ENCODE measurements around the gene LAPTM5. TPM values are rescaled to one million over a fixed set of nuclear protein-coding genes. Genes with fewer than 3 reads are reported as not detected.

The LAPTM5 gene
- total and polyA plus RNA-seq, 2 of the 8 experiments (the other 6 are each of a cell fraction or from before 2014, with no cell fraction given), result 0.37 to 1.4 TPM

DNA sequence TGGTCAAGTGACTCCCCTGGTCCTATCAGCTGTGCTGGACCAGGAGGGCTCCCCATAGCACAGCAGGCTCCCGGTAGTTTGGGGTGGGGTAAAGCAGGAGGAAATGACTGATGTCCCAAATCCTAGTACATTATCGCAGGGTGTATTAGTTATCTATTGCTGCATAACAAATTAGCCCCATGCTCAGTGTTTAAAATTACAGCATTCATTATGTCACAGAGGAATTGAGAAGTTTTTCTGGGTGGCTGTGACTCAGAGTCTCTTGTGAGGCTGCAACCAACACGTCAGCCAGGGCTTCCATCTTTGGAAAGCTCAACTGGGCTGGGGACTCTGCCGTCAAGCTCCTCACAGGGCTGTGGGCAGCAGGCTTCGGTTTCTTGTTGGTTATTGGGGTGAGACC, 34.3 kb upstream of the LAPTM5 start:
- H3K4ac ChIP-seq (replicated peaks; ENCODE audit: insufficient read length, low read depth, low read length), result no peak overlapping the region

More for the DNA sequence above, 34.3 kb upstream of the LAPTM5 start:
- no peak overlapping the region for H2BK15ac ChIP-seq (ENCODE audit: low read length)
- no peak overlapping the region for H2BK5ac ChIP-seq (ENCODE audit: low read depth, low read length)
- H3K9me3 ChIP-seq (ENCODE audit: insufficient read depth in 2 of 2, low read depth in 1 of 2, low read length in 1 of 2), result no peaks in the 10 kb centered on the region
- no peak overlapping the region for H4K91ac ChIP-seq (replicated peaks; ENCODE audit: insufficient read length, low read length)
- FAIRE-seq (no peak), DNase-seq (ENCODE audit: low read depth in 1 of 2, low spot score in 2 of 2) (no peak)
- H2BK12ac ChIP-seq (ENCODE audit: low read depth, low read length), result no peak overlapping the region
- H3K79me1 ChIP-seq (ENCODE audit: low read depth, low read length), result no peaks in the 10 kb centered on the region
- H2BK120ac ChIP-seq (replicated peaks; ENCODE audit: low read depth, low read length), result no peak overlapping the region
- no peak overlapping the region for H3K4me2 ChIP-seq (ENCODE audit: insufficient read depth in 1 of 2, low read depth in 2 of 2, low read length in 2 of 2)
- no peak overlapping the region for H2BK20ac ChIP-seq (ENCODE audit: low read length)
- CTCF ChIA-PET (ENCODE audit: partially characterized antibody), result interaction anchor here (0.6 to 38.1 kb wide), 7 partner anchors 2 to 593 kb away, joined by 3 to 1519 read pairs (median 4); partner anchors contain the start of gene SDC3
- H3K4me1 ChIP-seq (replicated peaks in 1 of 4; ENCODE audit: control insufficient read depth in 3 of 4, insufficient read depth in 4 of 4, low read length in 3 of 4), result no peaks in the 10 kb centered on the region; a peak in 1 of 7 replicates
- POLR2A ChIA-PET (ENCODE audit: partially characterized antibody), result interaction anchor here (1.7 kb wide), 1 partner anchor 9 kb away, joined by 6 read pairs; no protein-coding TSS in a partner anchor
- no peak overlapping the region for H2AFZ ChIP-seq (ENCODE audit: low read length)
- H2AK5ac ChIP-seq (ENCODE audit: low read depth, low read length), result no peak overlapping the region
- H3K4me3 ChIP-seq (ENCODE audit: extremely low read depth in 1 of 4, insufficient read depth in 2 of 4, low read depth in 3 of 4, low read length in 4 of 4), result no peak overlapping the region
- H3K27ac ChIP-seq (ENCODE audit: low read depth, low read length), result no peak overlapping the region
- no peaks in the 10 kb centered on the region for H4K20me1 ChIP-seq (replicated peaks in 1 of 2; ENCODE audit: control insufficient read depth in 1 of 2, insufficient read depth in 2 of 2, low read length in 2 of 2)
- H3K36me3 ChIP-seq (ENCODE audit: control insufficient read depth in 2 of 4, insufficient read depth in 4 of 4, low read length in 3 of 4), result no peaks in the 10 kb centered on the region
- H3K9ac ChIP-seq (replicated peaks in 1 of 4; ENCODE audit: extremely low read depth in 1 of 4, low read depth in 3 of 4, low read length in 3 of 4), result no peak overlapping the region
- no peak overlapping the region for H3K56ac ChIP-seq (replicated peaks; ENCODE audit: insufficient read length, low read depth, low read length)
- no peak overlapping the region for H3K18ac ChIP-seq (ENCODE audit: extremely low read depth, low read length)
- no peak overlapping the region for H3K14ac ChIP-seq (ENCODE audit: insufficient read length)
- H3K23me2 ChIP-seq (ENCODE audit: low read depth, low read length), result no peaks in the 10 kb centered on the region
- H3K27me3 ChIP-seq (replicated peaks in 1 of 4; ENCODE audit: control insufficient read depth in 3 of 4, extremely low read depth in 1 of 4, insufficient read depth in 3 of 4, low read length in 3 of 4), result peaks cover 0 to 1% (median 0%) of the 10 kb centered on the region in 4 experiments; a peak in 2 of 7 replicates
- H4K5ac ChIP-seq (ENCODE audit: insufficient read length, low read depth, low read length), result no peak overlapping the region
- no peak overlapping the region for H3K23ac ChIP-seq (ENCODE audit: insufficient read length)
- H3K79me2 ChIP-seq (ENCODE audit: control insufficient read depth in 1 of 2, insufficient read depth in 2 of 2, low read length in 2 of 2), result no peaks in the 10 kb centered on the region
- WGBS, 2 experiments (ENCODE audit: extremely low coverage in 1 of 2, insufficient coverage in 1 of 2, insufficient read length in 1 of 2, insufficient replicate concordance in 2 of 2, low coverage in 1 of 2, low lambda C conversion rate in 2 of 2, missing lambda C conversion rate in 1 of 2), result 85% methylated on average over 5 of the region's 5 CpGs; no CpG with 5 or more reads in 1 of the 2 experiments
- no peak for TF ChIP-seq CTBP2 (IDR thresholded peaks at IDR 0.05; ENCODE audit: borderline replicate concordance, insufficient read depth, insufficient read length, low read length)
- TF ChIP-seq HDAC2 (IDR thresholded peaks at IDR 0.05; ENCODE audit: borderline replicate concordance in 1 of 2, low read depth in 2 of 2, low read length in 2 of 2), result no peak
- no peak for TF ChIP-seq RNF2 (IDR thresholded peaks at IDR 0.05; ENCODE audit: borderline replicate concordance, low read depth, low read length, missing control alignments, poor library complexity, severe bottlenecking)
- H4K8ac ChIP-seq (ENCODE audit: extremely low read depth, insufficient read depth, low read length), result no peak overlapping the region
